Stimulated activated naive CD8-positive, alpha-beta T cell treated with anti-CD3 and anti-CD28 coated beads, Interleukin-15, Interleukin-2, amounts not matched to agents 100 ng/mL and 50 ng/mL, for 24 hours (primary cell): Measurements from ENCODE around the gene ULK4.

ENCODE experiments used
- H3K27ac Mint-ChIP-seq: one replicate; pipeline ENCODE4 v1.8.0; 2021; ENCODE audit warnings: mild to moderate bottlenecking, mixed read lengths
- H3K27me3 Mint-ChIP-seq: one replicate; pipeline ENCODE4 v1.8.0; 2021; ENCODE audit warnings: mixed read lengths
- H3K36me3 Mint-ChIP-seq: one replicate; pipeline ENCODE4 v1.8.0; 2021; ENCODE audit warnings: low read depth, mixed read lengths
- H3K4me1 Mint-ChIP-seq: one replicate; pipeline ENCODE4 v1.8.0; 2021; ENCODE audit warnings: low read depth, mixed read lengths
- H3K4me3 Mint-ChIP-seq: one replicate; pipeline ENCODE4 v1.8.0; 2021; ENCODE audit warnings: mild to moderate bottlenecking, mixed read lengths
- H3K9me3 Mint-ChIP-seq: one replicate; pipeline ENCODE4 v1.8.0; 2021; ENCODE audit warnings: mixed read lengths

ULK4 gene

GRCh38 chr3:41362638-41363559 is 599.0 kb downstream of the ULK4 start:
- Mint-ChIP-seq H3K9me3 (no peaks in the 10 kb centered on the region), H3K27ac (no peak overlapping the region), H3K4me3 (no peak overlapping the region), H3K4me1 (no peaks in the 10 kb centered on the region), H3K27me3 (no peaks in the 10 kb centered on the region), H3K36me3 (peaks cover 3% of the 10 kb centered on the region)

- Mint-ChIP-seq H3K36me3 (peaks cover 3% of the 10 kb centered on the region), H3K4me3 (no peak overlapping the region), H3K27me3 (no peaks in the 10 kb centered on the region), H3K27ac (no peak overlapping the region), H3K9me3 (no peaks in the 10 kb centered on the region), H3K4me1 (no peaks in the 10 kb centered on the region)
These were observed 604.6 kb downstream of the ULK4 start for GRCh38 chr3:41357271-41357670.

GRCh38 chr3:41356775-41357174 is 605.1 kb downstream of the ULK4 start:
- Mint-ChIP-seq H3K27ac (no peak overlapping the region), H3K27me3 (no peaks in the 10 kb centered on the region), H3K9me3 (no peaks in the 10 kb centered on the region), H3K4me3 (no peak overlapping the region), H3K36me3 (peaks cover 3% of the 10 kb centered on the region), H3K4me1 (no peaks in the 10 kb centered on the region)

GRCh38 chr3:41352510-41352909 is 609.4 kb downstream of the ULK4 start:
- no peak overlapping the region for H3K27ac Mint-ChIP-seq
- no peak overlapping the region for H3K4me3 Mint-ChIP-seq
- H3K4me1 Mint-ChIP-seq, result no peaks in the 10 kb centered on the region
- no peaks in the 10 kb centered on the region for H3K9me3 Mint-ChIP-seq
- H3K36me3 Mint-ChIP-seq, result no peaks in the 10 kb centered on the region
- no peaks in the 10 kb centered on the region for H3K27me3 Mint-ChIP-seq

GRCh38 chr3:41350441-41350840 is 611.5 kb downstream of the ULK4 start:
- no peak overlapping the region for H3K4me3 Mint-ChIP-seq

GRCh38 chr3:41348401-41348800 is 613.5 kb downstream of the ULK4 start:
- no peaks in the 10 kb centered on the region for H3K27me3 Mint-ChIP-seq
- H3K4me3 Mint-ChIP-seq, result no peak overlapping the region
- H3K36me3 Mint-ChIP-seq, result peaks cover 5% of the 10 kb centered on the region
- H3K4me1 Mint-ChIP-seq, result no peaks in the 10 kb centered on the region
- H3K9me3 Mint-ChIP-seq, result peaks cover 13% of the 10 kb centered on the region
- H3K27ac Mint-ChIP-seq, result no peak overlapping the region

More at GRCh38 chr3:41350441-41350840, 611.5 kb downstream of the ULK4 start:
- Mint-ChIP-seq H3K4me1 (no peaks in the 10 kb centered on the region), H3K36me3 (no peaks in the 10 kb centered on the region), H3K27ac (no peak overlapping the region), H3K27me3 (no peaks in the 10 kb centered on the region), H3K9me3 (peaks cover 5% of the 10 kb centered on the region)

GRCh38 chr3:41346698-41347270 is 615.1 kb downstream of the ULK4 start:
- Mint-ChIP-seq H3K4me1 (peaks cover 6% of the 10 kb centered on the region), H3K9me3 (peaks cover 13% of the 10 kb centered on the region), H3K27ac (no peak overlapping the region), H3K27me3 (no peaks in the 10 kb centered on the region), H3K4me3 (no peak overlapping the region), H3K36me3 (peaks cover 5% of the 10 kb centered on the region)

- H3K4me3 Mint-ChIP-seq, result no peak overlapping the region
- peaks cover 13% of the 10 kb centered on the region for H3K9me3 Mint-ChIP-seq
- H3K27ac Mint-ChIP-seq, result no peak overlapping the region
- H3K27me3 Mint-ChIP-seq, result no peaks in the 10 kb centered on the region
- peaks cover 6% of the 10 kb centered on the region for H3K4me1 Mint-ChIP-seq
- peaks cover 5% of the 10 kb centered on the region for H3K36me3 Mint-ChIP-seq
These were observed 616.1 kb downstream of the ULK4 start for GRCh38 chr3:41345788-41346187.

- peaks cover 6% of the 10 kb centered on the region for H3K4me1 Mint-ChIP-seq
- no peak overlapping the region for H3K27ac Mint-ChIP-seq
- H3K36me3 Mint-ChIP-seq, result peaks cover 1% of the 10 kb centered on the region
- H3K9me3 Mint-ChIP-seq, result peaks cover 1% of the 10 kb centered on the region
- H3K4me3 Mint-ChIP-seq, result no peak overlapping the region
- no peaks in the 10 kb centered on the region for H3K27me3 Mint-ChIP-seq
These were observed 622.1 kb downstream of the ULK4 start for GRCh38 chr3:41339758-41340157.

GRCh38 chr3:41338276-41338675 is 623.6 kb downstream of the ULK4 start:
- Mint-ChIP-seq H3K9me3 (no peaks in the 10 kb centered on the region), H3K36me3 (no peaks in the 10 kb centered on the region), H3K27me3 (no peaks in the 10 kb centered on the region), H3K4me1 (peaks cover 6% of the 10 kb centered on the region), H3K4me3 (no peak overlapping the region), H3K27ac (no peak overlapping the region)

- no peak overlapping the region for H3K27ac Mint-ChIP-seq
- no peak overlapping the region for H3K4me3 Mint-ChIP-seq
- no peaks in the 10 kb centered on the region for H3K36me3 Mint-ChIP-seq
- H3K4me1 Mint-ChIP-seq, result no peaks in the 10 kb centered on the region
- H3K27me3 Mint-ChIP-seq, result no peaks in the 10 kb centered on the region
- no peaks in the 10 kb centered on the region for H3K9me3 Mint-ChIP-seq
These were observed 627.5 kb downstream of the ULK4 start for GRCh38 chr3:41334426-41334825.

- H3K36me3 Mint-ChIP-seq, result no peaks in the 10 kb centered on the region
- no peaks in the 10 kb centered on the region for H3K27me3 Mint-ChIP-seq
- H3K4me3 Mint-ChIP-seq, result no peak overlapping the region
- H3K27ac Mint-ChIP-seq, result no peak overlapping the region
- no peaks in the 10 kb centered on the region for H3K4me1 Mint-ChIP-seq
- H3K9me3 Mint-ChIP-seq, result no peaks in the 10 kb centered on the region
These were observed 630.9 kb downstream of the ULK4 start for GRCh38 chr3:41331041-41331440.

GRCh38 chr3:41330465-41330864 is 631.4 kb downstream of the ULK4 start:
- H3K4me3 Mint-ChIP-seq, result no peak overlapping the region
- no peak overlapping the region for H3K27ac Mint-ChIP-seq
- no peaks in the 10 kb centered on the region for H3K9me3 Mint-ChIP-seq
- no peaks in the 10 kb centered on the region for H3K4me1 Mint-ChIP-seq
- no peaks in the 10 kb centered on the region for H3K36me3 Mint-ChIP-seq
- H3K27me3 Mint-ChIP-seq, result no peaks in the 10 kb centered on the region

GRCh38 chr3:41329881-41330280 is 632.0 kb downstream of the ULK4 start:
- Mint-ChIP-seq H3K36me3 (no peaks in the 10 kb centered on the region), H3K4me3 (no peak overlapping the region), H3K4me1 (no peaks in the 10 kb centered on the region), H3K27ac (no peak overlapping the region), H3K9me3 (no peaks in the 10 kb centered on the region), H3K27me3 (no peaks in the 10 kb centered on the region)

GRCh38 chr3:41328926-41329325 is 633.0 kb downstream of the ULK4 start:
- H3K4me3 Mint-ChIP-seq, result no peak overlapping the region
- no peaks in the 10 kb centered on the region for H3K4me1 Mint-ChIP-seq
- H3K27ac Mint-ChIP-seq, result no peak overlapping the region
- no peaks in the 10 kb centered on the region for H3K9me3 Mint-ChIP-seq
- no peaks in the 10 kb centered on the region for H3K27me3 Mint-ChIP-seq
- no peaks in the 10 kb centered on the region for H3K36me3 Mint-ChIP-seq
